Measurements from ENCODE around the gene OPN3.

- TF ChIP-seq RAD21 (conservative IDR thresholded peaks at IDR 0.05) (no peak), EZH2 (IDR thresholded peaks at IDR 0.05; ENCODE audit: borderline replicate concordance, insufficient read depth, low read length, poor library complexity, severe bottlenecking) (no peak), CTCF (IDR thresholded peaks at IDR 0.05; ENCODE audit: poor library complexity, severe bottlenecking) (no peak), POLR2AphosphoS5 (IDR thresholded peaks at IDR 0.05) (no peak), SMC3 (conservative IDR thresholded peaks at IDR 0.05; ENCODE audit: poor library complexity) (no peak)
Measured at GRCh38 chr1:241603731-241604245, 36.4 kb downstream of the OPN3 start.

Data from neural cell (in vitro differentiated cells).